Amniotic stem cell (primary cell): ENCODE measurements around the gene CEACAM20.
A peak's percentile ranks its signal among the peaks of the same experiment; 100 is the strongest.
"Not testable (repeated sequence)": the region's sequence is repeated elsewhere in the genome, so short reads cannot be mapped to it uniquely, and the experiment has no call there.

Source experiments
- DNase-seq: peaks from one replicate; lab custom pipeline; 2025; lab: John Stamatoyannopoulos, UW

CEACAM20 gene

GRCh38 chr19:44529536-44529935, at the start of gene CEACAM20:
CEACAM20 (minus strand) TSS chr19:44529675; CDS start chr19:44529509, 166 bp downstream.
- DNase-seq, result no peak

GRCh38 chr19:44577566-44577874, 48.0 kb upstream of the CEACAM20 start:
- DNase-seq, result no peak

GRCh38 chr19:44576843-44577565, 47.5 kb upstream of the CEACAM20 start:
- DNase-seq, result no peak

- DNase-seq, result no peak
Measured at GRCh38 chr19:44575116-44575700, 45.7 kb upstream of the CEACAM20 start.

GRCh38 chr19:44574186-44574950, 44.9 kb upstream of the CEACAM20 start:
- no peak for DNase-seq

- DNase-seq, result no peak
Measured at GRCh38 chr19:44573627-44574026, 44.2 kb upstream of the CEACAM20 start.

GRCh38 chr19:44573183-44573582, 43.7 kb upstream of the CEACAM20 start:
- DNase-seq, result no peak

GRCh38 chr19:44572581-44572900, 43.1 kb upstream of the CEACAM20 start:
- no peak for DNase-seq

GRCh38 chr19:44571830-44572580, 42.5 kb upstream of the CEACAM20 start:
- DNase-seq, result no peak

- peak; percentile 64 for DNase-seq
Measured at GRCh38 chr19:44570984-44571684, 41.7 kb upstream of the CEACAM20 start.

- DNase-seq, result no peak
Measured at GRCh38 chr19:44570603-44570983, 41.1 kb upstream of the CEACAM20 start.

GRCh38 chr19:44567745-44568144, 38.3 kb upstream of the CEACAM20 start:
- DNase-seq, result no peak

- no peak for DNase-seq
Measured at GRCh38 chr19:44566984-44567383, 37.5 kb upstream of the CEACAM20 start.

- not testable (repeated sequence) for DNase-seq
Measured at GRCh38 chr19:44563086-44563655, 33.7 kb upstream of the CEACAM20 start.

GRCh38 chr19:44557933-44558332, 28.5 kb upstream of the CEACAM20 start:
- DNase-seq, result no peak

- DNase-seq, result no peak
Measured at GRCh38 chr19:44554641-44555246, 25.3 kb upstream of the CEACAM20 start.

- no peak for DNase-seq
Measured at GRCh38 chr19:44553478-44554171, 24.1 kb upstream of the CEACAM20 start.

GRCh38 chr19:44552324-44552723, 22.8 kb upstream of the CEACAM20 start:
- DNase-seq, result no peak

- no peak for DNase-seq
Measured at GRCh38 chr19:44551850-44552249, 22.4 kb upstream of the CEACAM20 start.

- DNase-seq, result not testable (repeated sequence)
Measured at GRCh38 chr19:44550976-44551375, 21.5 kb upstream of the CEACAM20 start.

GRCh38 chr19:44549507-44549906, 20.0 kb upstream of the CEACAM20 start:
- no peak for DNase-seq
